SK-N-SH (cell line): Measurements from ENCODE around the gene SNN. TPM values are rescaled to one million over a fixed set of nuclear protein-coding genes. Genes with fewer than 3 reads are reported as not detected.

ENCODE experiments used
- CTCF ChIA-PET: fragments of 300-600, 350-600 bp; formaldehyde crosslinking; extraction: SDS; loops from one replicate; lab custom pipeline; 2021; lab: Yijun Ruan, JAX
- POLR2A ChIA-PET: fragments of 350-600 bp; sonication (Branson Sonifier 250); formaldehyde crosslinking; extraction: SDS; loops from one replicate; lab custom pipeline; 2020; ENCODE audit warnings: antibody characterized with exemption, inconsistent platforms; lab: Yijun Ruan, JAX
- DNase-seq: peaks from one replicate; pipeline ENCODE4 v3.0.0; 2012
- H2AFZ ChIP-seq: fragments of 200-600 bp; sonication (generic); 2 replicates; pipeline ENCODE4 v1.8.1; 2016; ENCODE audit warnings: antibody characterized with exemption, mild to moderate bottlenecking, low read depth
- H3F3A ChIP-seq: fragments of 200-600 bp; sonication (generic); replicated peaks from 2 replicates; pipeline ENCODE3; 2016; ENCODE audit warnings: antibody characterized with exemption, mild to moderate bottlenecking; ENCODE audit not compliant: insufficient read depth
- H3K27ac ChIP-seq, 2 experiments: fragments of 200-500 bp in 1 of 2; fragments of 200-600 bp in 1 of 2; sonication (Bioruptor generic) in 1 of 2; sonication (generic), shearing (Covaris generic) in 1 of 2; 2 replicates each; pipeline versions ENCODE4 v1.5.1 to v1.6.1; 2014 to 2016; ENCODE audit warnings: low read depth in 2 of 2, inconsistent platforms in 1 of 2, low read length in 1 of 2, mild to moderate bottlenecking in 1 of 2, mixed read lengths in 1 of 2
- H3K27me3 ChIP-seq: fragments of 200-600 bp; sonication (generic), shearing (Covaris generic); 2 replicates; pipeline ENCODE4 v1.6.1; 2016; ENCODE audit warnings: mixed run types; ENCODE audit not compliant: insufficient read depth
- H3K36me3 ChIP-seq, 2 experiments: fragments of 200-500 bp in 1 of 2; fragments of 200-600 bp in 1 of 2; sonication (Bioruptor generic) in 1 of 2; sonication (generic) in 1 of 2; replicated peaks in 1 of 2; 2 replicates each; pipeline versions ENCODE3 to v1.5.1; 2014 to 2016; ENCODE audit warnings: low read length in 1 of 2, mild to moderate bottlenecking in 1 of 2; ENCODE audit not compliant: insufficient read depth in 2 of 2, control insufficient read depth in 1 of 2
- H3K4me1 ChIP-seq, 2 experiments: fragments of 200-500 bp in 1 of 2; fragments of 200-600 bp in 1 of 2; sonication (Bioruptor generic) in 1 of 2; sonication (generic), shearing (Covaris generic) in 1 of 2; 2 replicates each; pipeline versions ENCODE4 v1.5.1 to v1.6.1; 2014 to 2016; ENCODE audit warnings: low read depth in 1 of 2, low read length in 1 of 2, mixed run types in 1 of 2; ENCODE audit not compliant: insufficient read depth in 2 of 2, control insufficient read depth in 1 of 2
- H3K4me2 ChIP-seq: fragments of 200-600 bp; sonication (generic), shearing (Covaris generic); 2 replicates; pipeline ENCODE4 v1.6.1; 2017; ENCODE audit warnings: mixed run types
- H3K4me3 ChIP-seq, 2 experiments: fragments of 200-500 bp in 1 of 2; fragments of 200-600 bp in 1 of 2; sonication (Bioruptor generic) in 1 of 2; sonication (generic), shearing (Covaris generic) in 1 of 2; 2 replicates each; pipeline versions ENCODE4 v1.5.1 to v1.8.1; 2014 to 2016; ENCODE audit warnings: low read depth in 2 of 2, inconsistent platforms in 1 of 2, low read length in 1 of 2, mild to moderate bottlenecking in 1 of 2, mixed read lengths in 1 of 2, moderate library complexity in 1 of 2
- H3K79me2 ChIP-seq: fragments of 200-600 bp; sonication (generic); 2 replicates; pipeline ENCODE4 v1.8.1; 2017; ENCODE audit warnings: mild to moderate bottlenecking; ENCODE audit not compliant: insufficient read depth
- H3K9ac ChIP-seq: fragments of 200-600 bp; sonication (generic); 2 replicates; pipeline ENCODE4 v1.6.1; 2017; ENCODE audit warnings: mixed run types
- H3K9me2 ChIP-seq: fragments of 200-600 bp; sonication (generic); 2 replicates; pipeline ENCODE4 v1.6.1; 2017; ENCODE audit warnings: mixed run types
- H3K9me3 ChIP-seq: fragments of 200-600 bp; sonication (generic); 2 replicates; pipeline ENCODE4 v1.6.1; 2017; ENCODE audit warnings: mixed run types, mild to moderate bottlenecking, moderate library complexity
- H4K20me1 ChIP-seq: fragments of 200-600 bp; sonication (generic); 2 replicates; pipeline ENCODE4 v1.6.1; 2017; ENCODE audit warnings: mild to moderate bottlenecking, mixed run types; ENCODE audit not compliant: insufficient read depth
- CHD2 ChIP-seq: fragments of 150-350 bp; IDR thresholded peaks from 2 replicates; pipeline ENCODE4 v1.6.1; 2018; ENCODE audit warnings: low read length; ENCODE audit not compliant: partially characterized antibody
- FOSL2 ChIP-seq: IDR thresholded peaks from 2 replicates; pipeline ENCODE4 v1.4.0; 2012; ENCODE audit warnings: low read depth, mild to moderate bottlenecking, moderate library complexity, borderline replicate concordance
- FOXJ3 ChIP-seq: sonication (generic); formaldehyde crosslinking; IDR thresholded peaks from 2 replicates; pipeline ENCODE4 v1.5.1; 2020; ENCODE audit warnings: mild to moderate bottlenecking, missing genetic modification reagents
- MXI1 ChIP-seq: IDR thresholded peaks from 2 replicates; pipeline ENCODE4 v1.6.1; 2012; ENCODE audit warnings: mild to moderate bottlenecking, low read depth, low read length, improper control_type of control experiment
- NFIC ChIP-seq: IDR thresholded peaks from 2 replicates; pipeline ENCODE4 v1.4.0; 2012; ENCODE audit warnings: borderline replicate concordance
- RAD21 ChIP-seq: IDR thresholded peaks from 2 replicates; pipeline ENCODE4 v1.6.1; 2012; ENCODE audit warnings: mild to moderate bottlenecking, low read length
- RCOR1 ChIP-seq: fragments of 150-350 bp; IDR thresholded peaks from 2 replicates; pipeline ENCODE4 v1.6.1; 2017; ENCODE audit warnings: antibody characterized with exemption, low read length
- RXRA ChIP-seq: IDR thresholded peaks from 2 replicates; pipeline ENCODE4 v1.4.0; 2012; ENCODE audit warnings: low read depth, mild to moderate bottlenecking, borderline replicate concordance
- SIN3A ChIP-seq: IDR thresholded peaks from 2 replicates; pipeline ENCODE4 v1.6.1; 2012; ENCODE audit warnings: low read depth, mild to moderate bottlenecking, low read length, moderate library complexity, borderline replicate concordance
- WGBS: methylation state at CpG from one replicate; pipeline ENCODE4 v1.1.6; 2017; ENCODE audit warnings: low lambda C conversion rate; 5-methylcytosine and 5-hydroxymethylcytosine counted together
- polyA plus RNA-seq, 3 experiments: library from polyadenylated mRNA; depleted of rRNA; stranded (reverse); fragments of >200 nt; gene quantifications; 2 replicates each; pipeline ENCODE4 v1.2.3, GENCODE V29; 2012
- TF ChIP-seq, protein P1 (sequence below): IDR thresholded peaks from 2 replicates; pipeline ENCODE4 v1.6.1; 2012; ENCODE audit warnings: mild to moderate bottlenecking, low read depth, low read length, moderate library complexity

SNN gene
- polyA plus RNA-seq, 1 of the 3 experiments (the other 2 are of a cell fraction): 15.4 TPM

DNA sequence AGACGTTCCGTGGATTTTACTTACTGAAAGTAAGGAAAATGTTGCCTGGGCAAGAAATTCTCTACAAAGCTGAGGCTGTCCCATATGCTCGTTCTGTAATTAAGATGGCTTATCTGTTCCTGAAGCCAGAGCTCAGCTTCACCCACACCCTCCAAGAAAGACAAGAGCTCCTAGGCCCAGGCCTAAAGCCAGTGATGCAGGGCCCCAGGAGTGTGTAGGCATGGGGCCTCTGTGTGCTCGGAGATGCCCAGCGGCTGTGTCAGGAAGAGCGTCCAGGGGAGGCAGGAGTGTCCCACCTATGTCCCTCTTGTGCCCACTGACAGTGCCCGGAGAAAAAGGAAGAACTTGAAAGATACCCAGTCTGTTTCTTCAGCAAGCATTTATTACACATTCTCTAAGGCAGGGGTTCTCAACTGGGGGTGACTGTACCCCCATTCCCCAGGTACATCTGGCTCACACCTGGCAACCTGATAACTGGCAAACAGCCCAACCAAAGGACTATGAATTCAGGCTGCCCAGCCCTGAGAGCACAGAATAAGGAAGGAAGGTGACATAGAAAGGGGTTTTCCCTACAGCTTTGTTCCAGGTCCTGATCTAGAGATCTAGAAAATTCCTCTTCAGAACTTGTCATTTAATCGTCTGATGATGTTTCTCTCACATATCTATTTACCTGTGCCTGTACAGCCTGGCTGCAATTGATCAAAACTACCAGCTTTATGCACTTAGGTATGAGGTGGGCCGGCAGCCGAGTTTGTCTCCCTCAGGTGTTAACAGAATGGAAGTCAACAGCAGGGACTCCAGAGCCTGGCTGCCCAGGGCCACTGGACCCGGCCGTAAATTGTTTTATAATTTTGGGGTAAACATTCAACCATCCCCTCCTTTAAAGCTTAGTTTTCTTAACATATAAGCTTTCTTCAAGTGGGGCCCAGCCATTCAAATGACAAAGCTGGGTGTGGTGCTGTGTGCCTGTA lies 12.0 kb downstream of the SNN start:
- TF ChIP-seq CHD2 (no peak), NFIC (no peak), FOSL2 (no peak), RCOR1 (no peak), MXI1 (no peak), FOXJ3 (CRISPR knock-in tag) (no peak), SIN3A (no peak)
- POLR2A ChIA-PET: interaction anchor here (1.2 to 1.6 kb wide), 2 partner anchors 9 to 93 kb away, joined by 4 to 7 read pairs; partner anchors contain the start of gene LITAF
- Histone ChIP-seq H3K9ac (no peak overlapping the region), H3K9me2 (no peaks in the 10 kb centered on the region), H4K20me1 (peaks cover 50% of the 10 kb centered on the region), H3K4me3 (no peak overlapping the region), H3K36me3 (peaks cover 23 to 75% of the 10 kb centered on the region in 2 experiments), H3K79me2 (peaks cover 31% of the 10 kb centered on the region), H3K4me2 (no peak overlapping the region), H3K9me3 (no peaks in the 10 kb centered on the region), H3K27ac (no peak overlapping the region), H3K27me3 (no peaks in the 10 kb centered on the region), H2AFZ (no peak overlapping the region), H3K4me1 (peaks cover 0 to 5% of the 10 kb centered on the region in 2 experiments; a peak in 2 of 4 replicates), H3F3A (peaks cover 19% of the 10 kb centered on the region)
- CTCF ChIA-PET: interaction anchor here (0.6 to 1.2 kb wide), 4 partner anchors 11 to 273 kb away, joined by 3 to 5 read pairs (median 4); no protein-coding TSS in a partner anchor
- DNase-seq: no peak
- WGBS: 90% methylated on average over 12 of the region's 12 CpGs

DNA sequence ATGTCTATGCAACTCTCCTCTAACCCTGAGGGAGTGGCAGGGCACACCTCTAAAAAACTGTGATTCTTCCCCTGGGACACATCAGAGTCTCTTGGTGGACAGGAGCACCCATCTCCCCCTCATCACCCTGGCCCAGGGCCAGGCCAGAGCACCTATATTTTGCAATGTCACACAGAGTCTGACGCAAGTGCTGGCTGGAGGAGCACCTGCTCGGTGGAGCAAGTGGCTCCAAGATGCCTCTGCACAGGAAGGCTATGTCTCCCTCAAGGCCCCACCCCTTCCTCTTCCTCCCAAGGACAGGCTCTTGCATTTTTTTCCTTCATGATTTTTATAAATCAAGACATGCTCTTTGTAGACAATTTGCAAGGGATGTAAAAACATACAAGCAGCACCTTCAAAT lies 13.3 kb downstream of the SNN start:
- Histone ChIP-seq H3K4me1 (peaks cover 0 to 5% of the 10 kb centered on the region in 2 experiments; a peak in 2 of 4 replicates), H3K9ac (no peak overlapping the region), H3K4me2 (no peak overlapping the region), H3K9me2 (no peaks in the 10 kb centered on the region), H3K27ac (no peak overlapping the region), H3K9me3 (no peaks in the 10 kb centered on the region), H3F3A (peaks cover 19% of the 10 kb centered on the region), H3K4me3 (no peak overlapping the region), H3K27me3 (no peaks in the 10 kb centered on the region), H3K36me3 (peaks cover 32 to 70% of the 10 kb centered on the region in 2 experiments), H2AFZ (no peak overlapping the region), H4K20me1 (peaks cover 42% of the 10 kb centered on the region), H3K79me2 (peaks cover 32% of the 10 kb centered on the region)
- no peak for TF ChIP-seq CHD2
- no peak for TF ChIP-seq RAD21
- TF ChIP-seq RXRA: no peak
- TF ChIP-seq, protein P1, sequence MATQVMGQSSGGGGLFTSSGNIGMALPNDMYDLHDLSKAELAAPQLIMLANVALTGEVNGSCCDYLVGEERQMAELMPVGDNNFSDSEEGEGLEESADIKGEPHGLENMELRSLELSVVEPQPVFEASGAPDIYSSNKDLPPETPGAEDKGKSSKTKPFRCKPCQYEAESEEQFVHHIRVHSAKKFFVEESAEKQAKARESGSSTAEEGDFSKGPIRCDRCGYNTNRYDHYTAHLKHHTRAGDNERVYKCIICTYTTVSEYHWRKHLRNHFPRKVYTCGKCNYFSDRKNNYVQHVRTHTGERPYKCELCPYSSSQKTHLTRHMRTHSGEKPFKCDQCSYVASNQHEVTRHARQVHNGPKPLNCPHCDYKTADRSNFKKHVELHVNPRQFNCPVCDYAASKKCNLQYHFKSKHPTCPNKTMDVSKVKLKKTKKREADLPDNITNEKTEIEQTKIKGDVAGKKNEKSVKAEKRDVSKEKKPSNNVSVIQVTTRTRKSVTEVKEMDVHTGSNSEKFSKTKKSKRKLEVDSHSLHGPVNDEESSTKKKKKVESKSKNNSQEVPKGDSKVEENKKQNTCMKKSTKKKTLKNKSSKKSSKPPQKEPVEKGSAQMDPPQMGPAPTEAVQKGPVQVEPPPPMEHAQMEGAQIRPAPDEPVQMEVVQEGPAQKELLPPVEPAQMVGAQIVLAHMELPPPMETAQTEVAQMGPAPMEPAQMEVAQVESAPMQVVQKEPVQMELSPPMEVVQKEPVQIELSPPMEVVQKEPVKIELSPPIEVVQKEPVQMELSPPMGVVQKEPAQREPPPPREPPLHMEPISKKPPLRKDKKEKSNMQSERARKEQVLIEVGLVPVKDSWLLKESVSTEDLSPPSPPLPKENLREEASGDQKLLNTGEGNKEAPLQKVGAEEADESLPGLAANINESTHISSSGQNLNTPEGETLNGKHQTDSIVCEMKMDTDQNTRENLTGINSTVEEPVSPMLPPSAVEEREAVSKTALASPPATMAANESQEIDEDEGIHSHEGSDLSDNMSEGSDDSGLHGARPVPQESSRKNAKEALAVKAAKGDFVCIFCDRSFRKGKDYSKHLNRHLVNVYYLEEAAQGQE: no peak
- ChIA-PET POLR2A (no interaction called here), CTCF (no interaction called here)
- no peak for DNase-seq
- WGBS: 95% methylated on average over 2 of the region's 2 CpGs
